Measurements from ENCODE around the gene NCOA3. TPM values are rescaled to one million over a fixed set of nuclear protein-coding genes. Genes with fewer than 3 reads are reported as not detected.

NCOA3 gene
- total RNA-seq, 2 experiments from 2014 or later: 66.2 to 73.7 TPM

GRCh38 chr20:47606414-47606982 lies 104.8 kb downstream of the NCOA3 start:
- CTCF ChIA-PET: no interaction called here
- H3K9me3 Mint-ChIP-seq: peaks cover 5% of the 10 kb centered on the region
- POLR2A ChIA-PET: interaction anchor here (1.2 kb wide), 1 partner anchor 103 kb away, joined by 5 read pairs; no protein-coding TSS in a partner anchor
- H3K4me1 Mint-ChIP-seq (ENCODE audit: low read depth): peaks cover 84% of the 10 kb centered on the region
- H3K36me3 Mint-ChIP-seq (ENCODE audit: low read depth): peaks cover 62% of the 10 kb centered on the region
- ATAC-seq (no peak), DNase-seq (no peak)
- TF ChIP-seq CTCF (IDR thresholded peaks at IDR 0.05): no peak
- intact Hi-C loops (cut with micrococcal nuclease): no loop called here
- no peaks in the 10 kb centered on the region for H3K27me3 Mint-ChIP-seq
- H3K27ac Mint-ChIP-seq: peak overlapping the region; percentile 97
- H3K4me3 Mint-ChIP-seq: peak overlapping the region; percentile 35

GRCh38 chr20:47606983-47607613 lies 105.4 kb downstream of the NCOA3 start:
- peak overlapping the region; percentile 35 for H3K4me3 Mint-ChIP-seq
- no peak for TF ChIP-seq CTCF (IDR thresholded peaks at IDR 0.05)
- no peaks in the 10 kb centered on the region for H3K27me3 Mint-ChIP-seq
- DNase-seq (no peak), ATAC-seq (peak; percentile 46)
- CTCF ChIA-PET: no interaction called here
- peaks cover 63% of the 10 kb centered on the region for H3K36me3 Mint-ChIP-seq (ENCODE audit: low read depth)
- intact Hi-C loops (cut with micrococcal nuclease): no loop called here
- POLR2A ChIA-PET: interaction anchor here (1.2 kb wide), 1 partner anchor 104 kb away, joined by 5 read pairs; no protein-coding TSS in a partner anchor
- peak overlapping the region; percentile 97 for H3K27ac Mint-ChIP-seq
- peaks cover 5% of the 10 kb centered on the region for H3K9me3 Mint-ChIP-seq
- H3K4me1 Mint-ChIP-seq (ENCODE audit: low read depth): peaks cover 84% of the 10 kb centered on the region

- Mint-ChIP-seq H3K9me3 (peaks cover 5% of the 10 kb centered on the region), H3K27ac (peak overlapping the region; percentile 83), H3K4me3 (no peak overlapping the region), H3K4me1 (ENCODE audit: low read depth) (peaks cover 84% of the 10 kb centered on the region), H3K36me3 (ENCODE audit: low read depth) (peaks cover 63% of the 10 kb centered on the region), H3K27me3 (no peaks in the 10 kb centered on the region)
- intact Hi-C loops (cut with micrococcal nuclease): no loop called here
- POLR2A ChIA-PET: interaction anchor here (0.5 to 3.1 kb wide), 7 partner anchors 23 to 268 kb away, joined by 3 to 24 read pairs (median 3); partner anchors contain the start of gene NCOA3
- DNase-seq (no peak), ATAC-seq (no peak)
- no peak for TF ChIP-seq CTCF (IDR thresholded peaks at IDR 0.05)
- CTCF ChIA-PET: interaction anchor here (0.9 to 5.5 kb wide), 5 partner anchors 11 to 336 kb away, joined by 3 to 38 read pairs (median 11); partner anchors contain the start of gene NCOA3
These were observed 107.3 kb downstream of the NCOA3 start for GRCh38 chr20:47609001-47609400.

GRCh38 chr20:47610247-47610944 lies 108.7 kb downstream of the NCOA3 start:
- no peak for TF ChIP-seq CTCF (IDR thresholded peaks at IDR 0.05)
- ChIA-PET POLR2A (interaction anchor here (0.6 to 3.1 kb wide), 6 partner anchors 13 to 340 kb away, joined by 3 to 24 read pairs (median 3); partner anchors contain the start of gene NCOA3), CTCF (interaction anchor here (1.0 to 5.5 kb wide), 9 partner anchors 9 to 337 kb away, joined by 3 to 38 read pairs (median 7); partner anchors contain the start of gene NCOA3)
- peaks cover 86% of the 10 kb centered on the region for H3K4me1 Mint-ChIP-seq (ENCODE audit: low read depth)
- peak; percentile 99 for DNase-seq
- H3K36me3 Mint-ChIP-seq (ENCODE audit: low read depth): peaks cover 66% of the 10 kb centered on the region
- H3K27ac Mint-ChIP-seq: peak overlapping the region; percentile 96
- peak overlapping the region; percentile 68 for H3K4me3 Mint-ChIP-seq
- intact Hi-C loops (cut with micrococcal nuclease): loop anchor here (2.0 kb wide), 1 partner anchor 110 kb away; the partner anchor contains the start of gene NCOA3
- H3K9me3 Mint-ChIP-seq: peaks cover 5% of the 10 kb centered on the region
- peak; percentile 88 for ATAC-seq
- H3K27me3 Mint-ChIP-seq: no peaks in the 10 kb centered on the region

Measured in activated CD8-positive, alpha-beta T cell treated with anti-CD3 and anti-CD28 coated beads for 36 hours (primary cell).